SH-SY5Y (cell line): ENCODE measurements around the gene CHP1.

Source experiments
- GATA2 ChIP-seq: IDR thresholded peaks from 2 replicates; pipeline ENCODE4 v1.6.1; 2011; ENCODE audit warnings: mild to moderate bottlenecking, low read depth, low read length
- GATA3 ChIP-seq: IDR thresholded peaks from 2 replicates; pipeline ENCODE4 v1.6.1; 2011; ENCODE audit warnings: low read depth, mild to moderate bottlenecking, low read length, moderate library complexity

DNA sequence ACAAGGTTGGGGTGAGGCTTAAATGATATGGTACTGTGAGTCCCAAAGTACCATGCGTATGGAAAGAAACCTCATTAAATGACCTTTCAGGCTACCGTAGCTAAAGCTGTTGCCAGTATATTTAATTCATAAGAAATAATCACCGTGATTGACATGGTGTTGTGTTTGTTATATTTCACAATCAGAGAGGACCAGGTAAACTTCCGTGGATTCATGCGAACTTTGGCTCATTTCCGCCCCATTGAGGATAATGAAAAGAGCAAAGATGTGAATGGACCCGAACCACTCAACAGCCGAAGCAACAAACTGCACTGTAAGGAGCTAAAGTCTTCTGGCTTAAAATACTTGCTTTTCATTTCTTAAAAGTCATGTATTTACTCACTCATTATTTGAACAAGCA is 31.5 kb downstream of the CHP1 start:
- TF ChIP-seq GATA2 (no peak), GATA3 (no peak)
